HepG2 (cell line): ENCODE data around the gene AFF1. TPM values are rescaled to one million over a fixed set of nuclear protein-coding genes. Genes with fewer than 3 reads are reported as not detected.

Experiments used
- ARID5B ChIP-seq: IDR thresholded peaks from 2 replicates; pipeline ENCODE4 v1.4.0; 2020; ENCODE audit warnings: mild to moderate bottlenecking, missing genetic modification reagents
- STAT6 ChIP-seq: sonication (generic); formaldehyde crosslinking; IDR thresholded peaks from 2 replicates; pipeline ENCODE4 v1.4.0; 2020; ENCODE audit warnings: missing genetic modification reagents, mild to moderate bottlenecking, borderline replicate concordance
- ZFP91 ChIP-seq: sonication (generic); formaldehyde crosslinking; IDR thresholded peaks from 2 replicates; pipeline ENCODE4 v1.9.0; 2022; ENCODE audit warnings: missing genetic modification reagents, mild to moderate bottlenecking, borderline replicate concordance
- ZNF276 ChIP-seq: sonication (generic); formaldehyde crosslinking; IDR thresholded peaks from 2 replicates; pipeline ENCODE4 v1.4.0; 2020; ENCODE audit warnings: mild to moderate bottlenecking, low read depth, missing genetic modification reagents
- ZNF784 ChIP-seq: sonication (generic); formaldehyde crosslinking; IDR thresholded peaks from 2 replicates; pipeline ENCODE4 v1.5.1; 2020; ENCODE audit warnings: missing genetic modification reagents, mild to moderate bottlenecking, borderline replicate concordance
- polyA plus RNA-seq, 8 experiments: library from polyadenylated mRNA; depleted of rRNA in 3 of 8; stranded (reverse) in 7 of 8; unstranded in 1 of 8; fragments of >200 nt; fragmentation: Illumina TruSeq in 4 of 8; extraction: Trizol in 4 of 8; gene quantifications; 2 replicates each; pipeline versions ENCODE4 v1.2.1 to v1.2.3, GENCODE V29; 2011 to 2016; ENCODE audit warnings: low read depth in 4 of 8, missing spikeins in 1 of 8, mixed read lengths in 1 of 8; ENCODE audit not compliant: insufficient read depth in 1 of 8
- total RNA-seq, 5 experiments: library from RNA; depleted of rRNA; stranded (reverse); fragments of >200 nt; fragmentation: Illumina TruSeq; extraction: Trizol; gene quantifications; 2 replicates each; pipeline ENCODE4 v1.2.3, GENCODE V29; 2016; ENCODE audit warnings: low read depth in 1 of 5
- TF ChIP-seq, protein P1 (sequence below): sonication (generic); formaldehyde crosslinking; IDR thresholded peaks from 2 replicates; pipeline ENCODE4 v1.9.0; 2022; ENCODE audit warnings: low read depth, missing genetic modification reagents
- TF ChIP-seq, protein P2 (sequence below): sonication (generic); formaldehyde crosslinking; IDR thresholded peaks from 2 replicates; pipeline ENCODE4 v1.9.0; 2021; ENCODE audit warnings: missing genetic modification reagents, borderline replicate concordance

Gene AFF1
- total and polyA plus RNA-seq, 2 of the 13 experiments (the other 11 are each of a cell fraction or from before 2014, with no cell fraction given) = 15.5 to 15.9 TPM

- peak; percentile 82 for TF ChIP-seq ARID5B (CRISPR knock-in tag)
- no peak for TF ChIP-seq ZNF276 (CRISPR knock-in tag)
- TF ChIP-seq ZFP91 = no peak; the same call in none of the 2 replicates
- TF ChIP-seq, protein P1, sequence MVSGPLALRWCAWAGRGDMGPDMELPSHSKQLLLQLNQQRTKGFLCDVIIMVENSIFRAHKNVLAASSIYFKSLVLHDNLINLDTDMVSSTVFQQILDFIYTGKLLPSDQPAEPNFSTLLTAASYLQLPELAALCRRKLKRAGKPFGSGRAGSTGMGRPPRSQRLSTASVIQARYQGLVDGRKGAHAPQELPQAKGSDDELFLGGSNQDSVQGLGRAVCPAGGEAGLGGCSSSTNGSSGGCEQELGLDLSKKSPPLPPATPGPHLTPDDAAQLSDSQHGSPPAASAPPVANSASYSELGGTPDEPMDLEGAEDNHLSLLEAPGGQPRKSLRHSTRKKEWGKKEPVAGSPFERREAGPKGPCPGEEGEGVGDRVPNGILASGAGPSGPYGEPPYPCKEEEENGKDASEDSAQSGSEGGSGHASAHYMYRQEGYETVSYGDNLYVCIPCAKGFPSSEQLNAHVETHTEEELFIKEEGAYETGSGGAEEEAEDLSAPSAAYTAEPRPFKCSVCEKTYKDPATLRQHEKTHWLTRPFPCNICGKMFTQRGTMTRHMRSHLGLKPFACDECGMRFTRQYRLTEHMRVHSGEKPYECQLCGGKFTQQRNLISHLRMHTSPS (CRISPR knock-in tag) = no peak
- 0 out of 2 replicates have a peak, but pooled peaks have one; percentile 62 for TF ChIP-seq STAT6 (CRISPR knock-in tag)
- TF ChIP-seq, protein P2, sequence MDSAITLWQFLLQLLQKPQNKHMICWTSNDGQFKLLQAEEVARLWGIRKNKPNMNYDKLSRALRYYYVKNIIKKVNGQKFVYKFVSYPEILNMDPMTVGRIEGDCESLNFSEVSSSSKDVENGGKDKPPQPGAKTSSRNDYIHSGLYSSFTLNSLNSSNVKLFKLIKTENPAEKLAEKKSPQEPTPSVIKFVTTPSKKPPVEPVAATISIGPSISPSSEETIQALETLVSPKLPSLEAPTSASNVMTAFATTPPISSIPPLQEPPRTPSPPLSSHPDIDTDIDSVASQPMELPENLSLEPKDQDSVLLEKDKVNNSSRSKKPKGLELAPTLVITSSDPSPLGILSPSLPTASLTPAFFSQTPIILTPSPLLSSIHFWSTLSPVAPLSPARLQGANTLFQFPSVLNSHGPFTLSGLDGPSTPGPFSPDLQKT (CRISPR knock-in tag) = no peak
- no peak for TF ChIP-seq ZNF784 (CRISPR knock-in tag)
Observed at GRCh38 chr4:86935853-86936733, 1.3 kb downstream of the AFF1 start (continued).
